ENCODE measurements around the gene MARCHF3.

Gene MARCHF3

DNA sequence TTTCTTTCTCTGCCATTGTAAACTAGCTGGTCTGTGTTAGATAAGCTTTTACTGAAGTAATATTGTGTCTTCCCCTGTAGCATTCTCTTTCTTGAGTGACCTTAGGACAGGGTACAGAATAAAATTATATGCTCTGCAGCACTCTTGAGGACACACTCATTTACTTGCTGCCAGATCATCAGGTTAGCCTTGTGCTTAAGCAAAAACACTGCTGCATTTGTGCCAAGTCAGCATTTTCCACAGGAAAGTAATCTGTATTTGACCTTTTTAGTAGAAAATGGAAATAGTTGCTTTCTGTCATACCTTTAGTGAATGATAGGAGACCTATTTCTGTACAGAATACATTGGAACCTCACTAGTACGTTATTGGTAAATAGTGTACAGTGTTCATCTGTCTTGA, 199.2 kb downstream of the MARCHF3 start:
- Histone ChIP-seq H3K9me3 (no peaks in the 10 kb centered on the region), H3K4me1 (no peaks in the 10 kb centered on the region), H3K27ac (no peak overlapping the region), H3K27me3 (no peaks in the 10 kb centered on the region), H3K4me3 (no peak overlapping the region), H3K36me3 (peaks cover 0 to 19% (median 0%) of the 10 kb centered on the region in 3 donors)
- no peak for DNase-seq
- TF ChIP-seq, protein P1, sequence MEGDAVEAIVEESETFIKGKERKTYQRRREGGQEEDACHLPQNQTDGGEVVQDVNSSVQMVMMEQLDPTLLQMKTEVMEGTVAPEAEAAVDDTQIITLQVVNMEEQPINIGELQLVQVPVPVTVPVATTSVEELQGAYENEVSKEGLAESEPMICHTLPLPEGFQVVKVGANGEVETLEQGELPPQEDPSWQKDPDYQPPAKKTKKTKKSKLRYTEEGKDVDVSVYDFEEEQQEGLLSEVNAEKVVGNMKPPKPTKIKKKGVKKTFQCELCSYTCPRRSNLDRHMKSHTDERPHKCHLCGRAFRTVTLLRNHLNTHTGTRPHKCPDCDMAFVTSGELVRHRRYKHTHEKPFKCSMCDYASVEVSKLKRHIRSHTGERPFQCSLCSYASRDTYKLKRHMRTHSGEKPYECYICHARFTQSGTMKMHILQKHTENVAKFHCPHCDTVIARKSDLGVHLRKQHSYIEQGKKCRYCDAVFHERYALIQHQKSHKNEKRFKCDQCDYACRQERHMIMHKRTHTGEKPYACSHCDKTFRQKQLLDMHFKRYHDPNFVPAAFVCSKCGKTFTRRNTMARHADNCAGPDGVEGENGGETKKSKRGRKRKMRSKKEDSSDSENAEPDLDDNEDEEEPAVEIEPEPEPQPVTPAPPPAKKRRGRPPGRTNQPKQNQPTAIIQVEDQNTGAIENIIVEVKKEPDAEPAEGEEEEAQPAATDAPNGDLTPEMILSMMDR (IDR thresholded peaks at IDR 0.05) = no peak
- intact Hi-C loops (cut with DNase I; ENCODE audit: low total_unique reads) = no loop called here

DNA sequence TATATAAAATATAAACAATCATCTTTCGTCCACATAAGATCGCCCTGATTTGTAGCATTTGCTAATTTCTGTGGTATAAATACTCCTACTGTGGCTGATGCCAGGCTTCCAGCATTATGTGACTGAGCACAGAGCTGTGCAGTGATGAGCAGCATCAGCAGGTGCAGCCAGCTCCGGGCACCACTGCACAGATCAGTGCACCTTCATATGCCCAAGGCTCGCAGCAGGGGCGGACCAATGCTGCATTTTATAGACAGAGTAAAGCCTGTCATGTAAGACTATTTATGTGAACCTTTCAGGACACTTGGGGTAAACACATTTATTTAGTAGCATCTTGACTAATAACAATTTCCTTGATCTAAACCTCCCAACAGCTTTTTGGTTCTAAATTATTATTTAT, 200.3 kb downstream of the MARCHF3 start:
- no peaks in the 10 kb centered on the region for H3K4me1 ChIP-seq
- intact Hi-C loops (cut with DNase I; ENCODE audit: low total_unique reads) = no loop called here

DNA sequence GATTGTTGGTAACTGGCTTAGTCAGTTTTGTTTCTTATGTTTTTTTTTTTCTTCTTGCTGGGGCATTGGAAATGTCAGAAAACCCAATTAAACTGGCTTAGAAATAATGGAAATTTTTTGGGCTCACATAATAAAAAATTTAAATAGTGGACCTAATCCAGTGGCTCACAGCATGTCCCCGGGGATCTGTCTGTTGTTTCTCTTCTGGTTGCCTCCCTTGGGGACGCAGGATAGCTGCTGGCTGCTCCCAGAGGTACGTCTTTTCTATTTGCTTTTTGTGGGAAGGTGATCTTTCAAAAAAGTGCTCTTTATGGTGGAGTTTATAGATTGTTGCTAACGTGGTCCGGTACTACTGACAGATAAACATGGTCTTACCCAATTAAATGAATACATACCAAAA, 201.3 kb downstream of the MARCHF3 start:
- Histone ChIP-seq H3K36me3 (peaks cover 0 to 19% (median 0%) of the 10 kb centered on the region in 3 donors), H3K9me3 (no peaks in the 10 kb centered on the region), H3K4me1 (no peaks in the 10 kb centered on the region), H3K27ac (no peak overlapping the region), H3K4me3 (no peak overlapping the region), H3K27me3 (no peaks in the 10 kb centered on the region)
- intact Hi-C loops (cut with DNase I; ENCODE audit: low total_unique reads) = no loop called here
- TF ChIP-seq, protein P1 (IDR thresholded peaks at IDR 0.05) = no peak
- DNase-seq = no peak

More for the DNA sequence above, 200.3 kb downstream of the MARCHF3 start:
- H3K27ac ChIP-seq = no peak overlapping the region
- H3K9me3 ChIP-seq = no peaks in the 10 kb centered on the region
- TF ChIP-seq, protein P1 (IDR thresholded peaks at IDR 0.05) = no peak
- no peak overlapping the region for H3K4me3 ChIP-seq
- peaks cover 0 to 19% (median 0%) of the 10 kb centered on the region in 3 donors for H3K36me3 ChIP-seq
- no peaks in the 10 kb centered on the region for H3K27me3 ChIP-seq
- DNase-seq = no peak

DNA sequence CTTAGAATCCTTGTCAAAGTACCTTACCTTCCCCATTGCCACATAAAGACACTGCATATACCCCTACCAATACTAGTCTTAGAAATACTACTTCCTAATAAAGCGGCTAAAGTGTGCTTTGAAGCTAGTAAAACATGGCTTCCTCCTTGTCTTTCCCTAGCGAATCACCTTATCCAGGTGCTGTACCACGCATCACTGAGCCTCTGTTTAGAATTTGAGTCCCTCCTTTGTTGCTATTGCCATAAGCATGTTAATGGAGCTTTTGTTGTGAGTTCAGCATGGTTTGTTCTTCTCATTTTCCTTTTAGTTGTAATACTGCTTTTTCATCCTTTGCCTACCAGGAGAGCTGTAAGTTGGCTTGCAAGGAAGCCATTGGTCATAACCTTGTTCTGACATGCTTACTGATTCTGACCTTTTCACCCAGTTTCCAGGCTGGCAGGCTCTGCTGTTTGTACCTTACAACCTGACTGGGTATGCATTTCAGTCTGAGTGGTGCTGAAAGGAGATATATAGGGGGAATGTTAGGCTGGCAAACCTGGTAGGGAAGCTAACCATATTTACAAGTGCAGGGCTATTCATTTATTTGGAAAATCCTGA, 203.6 kb downstream of the MARCHF3 start:
- intact Hi-C loops (cut with DNase I; ENCODE audit: low total_unique reads) = no loop called here
- DNase-seq = no peak
- Histone ChIP-seq H3K9me3 (no peaks in the 10 kb centered on the region), H3K36me3 (peaks cover 0 to 19% (median 0%) of the 10 kb centered on the region in 3 donors), H3K27me3 (no peaks in the 10 kb centered on the region), H3K4me1 (no peaks in the 10 kb centered on the region), H3K4me3 (no peak overlapping the region), H3K27ac (no peak overlapping the region)
- TF ChIP-seq, protein P1 (IDR thresholded peaks at IDR 0.05) = no peak

DNA sequence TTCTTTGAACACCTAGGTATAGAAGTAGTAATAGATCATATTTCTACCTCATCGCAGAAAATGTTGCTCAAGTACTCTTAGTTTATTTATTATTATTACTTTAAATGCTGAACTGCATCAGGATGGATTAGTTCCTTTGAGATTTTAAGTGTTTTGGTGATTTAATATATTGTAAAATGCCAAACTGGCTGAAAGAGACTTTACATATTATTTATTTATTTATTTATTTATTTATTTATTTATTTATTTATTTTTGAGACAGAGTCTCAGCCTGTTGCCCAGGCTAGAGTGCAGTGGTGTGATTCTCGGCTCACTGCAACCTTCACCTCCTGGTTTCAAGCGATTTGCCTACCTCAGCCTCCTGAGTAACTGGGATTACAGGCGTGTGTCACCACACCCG, 211.1 kb downstream of the MARCHF3 start:
- H3K36me3 ChIP-seq = peaks cover 0 to 6% (median 0%) of the 10 kb centered on the region in 3 donors
- no peaks in the 10 kb centered on the region for H3K9me3 ChIP-seq
- intact Hi-C loops (cut with DNase I; ENCODE audit: low total_unique reads) = no loop called here
- H3K27me3 ChIP-seq = no peaks in the 10 kb centered on the region
- H3K4me3 ChIP-seq = no peak overlapping the region
- H3K4me1 ChIP-seq = no peaks in the 10 kb centered on the region
- DNase-seq = no peak
- TF ChIP-seq, protein P1 (IDR thresholded peaks at IDR 0.05) = no peak
- H3K27ac ChIP-seq = no peak overlapping the region

DNA sequence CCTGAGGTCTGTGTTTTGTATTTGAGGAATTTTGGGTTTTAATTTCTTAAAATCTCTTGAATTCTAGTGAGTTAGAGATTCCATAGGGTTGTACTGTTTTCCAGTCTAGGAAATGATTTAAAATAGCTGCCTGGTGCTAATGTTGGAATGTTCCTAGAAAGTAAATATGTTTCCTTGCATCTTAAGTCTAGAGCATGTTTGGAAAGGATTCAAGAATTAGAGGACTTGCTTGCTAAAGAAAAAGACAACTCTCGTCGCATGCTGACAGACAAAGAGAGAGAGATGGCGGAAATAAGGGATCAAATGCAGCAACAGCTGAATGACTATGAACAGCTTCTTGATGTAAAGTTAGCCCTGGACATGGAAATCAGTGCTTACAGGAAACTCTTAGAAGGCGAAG, 211.6 kb downstream of the MARCHF3 start:
- no peak overlapping the region for H3K27ac ChIP-seq
- no peaks in the 10 kb centered on the region for H3K27me3 ChIP-seq
- TF ChIP-seq, protein P1 (IDR thresholded peaks at IDR 0.05) = no peak
- no peak overlapping the region for H3K4me3 ChIP-seq
- no peak for DNase-seq
- intact Hi-C loops (cut with DNase I; ENCODE audit: low total_unique reads) = no loop called here
- no peaks in the 10 kb centered on the region for H3K4me1 ChIP-seq
- no peaks in the 10 kb centered on the region for H3K9me3 ChIP-seq
- H3K36me3 ChIP-seq = peaks cover 0 to 6% (median 0%) of the 10 kb centered on the region in 3 donors

Measured in tibial artery (tissue), 4 donors.